ENCODE measurements around the gene PP2D1.

Gene PP2D1, protein sequence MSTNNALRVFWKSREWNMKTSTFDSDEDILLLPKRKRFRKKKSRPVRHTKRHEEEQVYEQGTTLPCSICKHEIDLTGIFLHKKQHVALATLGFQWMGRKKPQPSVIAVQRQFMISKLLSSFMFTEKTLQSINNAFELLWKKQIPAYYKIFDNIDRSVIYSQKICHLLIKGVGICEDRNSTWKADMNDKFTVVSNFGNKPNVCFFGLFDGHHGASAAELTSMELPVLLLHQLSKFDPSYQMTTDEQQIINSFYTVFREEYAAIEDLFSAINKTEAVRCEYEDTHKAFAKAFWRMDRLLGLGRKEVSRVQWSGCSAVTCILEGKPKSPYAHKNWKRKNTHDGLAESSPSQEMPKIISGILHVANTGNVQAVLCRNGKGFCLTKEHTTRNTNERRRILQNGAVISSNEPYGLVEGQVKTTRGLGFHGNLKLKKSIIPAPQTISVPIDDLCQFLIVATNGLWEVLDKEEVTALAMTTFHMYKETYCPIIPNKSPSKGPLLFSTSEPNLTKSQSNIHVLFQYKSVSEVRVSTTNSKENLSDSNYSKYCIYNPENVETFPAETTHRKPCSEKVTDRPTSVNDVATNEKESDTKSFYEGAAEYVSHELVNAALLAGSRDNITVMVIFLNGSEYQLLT

DNA sequence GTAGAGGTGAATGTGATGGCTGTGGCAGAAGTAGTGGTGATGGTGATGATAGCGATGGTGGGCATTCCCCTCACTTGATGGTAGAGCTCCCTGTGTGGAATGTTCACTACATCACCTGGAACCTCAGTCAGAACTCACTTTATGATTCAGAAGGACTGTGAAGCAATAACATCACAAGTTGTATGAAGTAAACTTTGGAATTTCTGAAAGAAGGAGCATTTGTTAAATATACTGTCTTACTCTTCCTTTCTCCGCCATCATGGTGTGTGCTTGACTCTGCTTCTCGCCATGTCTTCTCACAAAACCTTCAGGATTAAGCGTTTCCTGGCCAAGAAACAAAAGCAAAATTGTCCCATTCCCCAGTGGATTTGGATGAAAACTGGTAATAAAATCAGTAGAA lies at the start of gene PP2D1:
PP2D1 (minus strand) TSS at position 101 of the 400 bp plus-strand sequence. CDS start 192 bp downstream, outside the sequence.
- Histone ChIP-seq H3K27me3 (ENCODE audit: insufficient read depth, low read length) (no peaks in the 10 kb centered on the region), H3K9me3 (ENCODE audit: low read length) (no peaks in the 10 kb centered on the region), H2AFZ (ENCODE audit: low read depth, low read length) (no peak within 1 kb of the TSS), H3K4me3 (ENCODE audit: low read length) (no peak within 1 kb of the TSS), H3K4me1 (ENCODE audit: insufficient read depth, low read length) (no peaks in the 10 kb centered on the region), H3K36me3 (ENCODE audit: insufficient read depth, low read length) (no peaks in the 10 kb centered on the region)

DNA sequence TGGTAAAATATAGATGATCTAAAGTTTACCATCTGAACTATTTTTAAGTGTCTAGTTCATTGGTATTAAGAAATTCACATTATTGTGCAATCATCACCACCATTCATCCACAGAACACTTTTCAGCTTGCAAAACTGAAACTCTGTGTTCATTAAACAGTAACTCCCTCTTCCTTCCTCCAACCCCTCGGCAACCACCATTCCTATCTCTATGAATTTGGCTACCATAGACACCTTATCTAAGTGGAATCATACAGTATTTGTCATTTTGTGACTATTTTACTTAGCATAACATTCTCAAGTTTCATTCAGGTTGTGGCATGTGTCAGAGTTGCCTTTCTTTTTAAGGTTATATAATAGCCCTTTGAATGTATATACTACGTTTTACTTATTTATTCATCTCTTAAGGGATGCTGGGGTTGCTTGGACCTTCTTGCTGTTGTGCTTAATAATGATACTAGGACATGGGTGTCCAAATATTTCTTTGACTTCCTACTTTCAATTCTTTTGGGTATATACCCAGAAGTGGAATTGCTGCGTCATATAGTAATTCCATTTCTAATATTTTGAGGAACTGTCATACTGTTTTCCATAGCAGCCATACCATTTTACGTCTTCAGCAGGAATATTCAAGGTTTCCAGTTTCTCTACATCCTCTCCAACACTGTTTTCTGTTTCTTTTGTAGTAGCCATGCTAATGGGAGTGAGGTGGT lies 49.1 kb upstream of the PP2D1 start:
- Histone ChIP-seq H3K4me3 (ENCODE audit: low read length) (no peak overlapping the region), H3K9me3 (ENCODE audit: low read length) (no peaks in the 10 kb centered on the region), H3K27me3 (ENCODE audit: insufficient read depth, low read length) (no peaks in the 10 kb centered on the region), H3K4me1 (ENCODE audit: insufficient read depth, low read length) (peaks cover 12% of the 10 kb centered on the region), H3K36me3 (ENCODE audit: insufficient read depth, low read length) (no peaks in the 10 kb centered on the region), H2AFZ (ENCODE audit: low read depth, low read length) (no peak overlapping the region)

DNA sequence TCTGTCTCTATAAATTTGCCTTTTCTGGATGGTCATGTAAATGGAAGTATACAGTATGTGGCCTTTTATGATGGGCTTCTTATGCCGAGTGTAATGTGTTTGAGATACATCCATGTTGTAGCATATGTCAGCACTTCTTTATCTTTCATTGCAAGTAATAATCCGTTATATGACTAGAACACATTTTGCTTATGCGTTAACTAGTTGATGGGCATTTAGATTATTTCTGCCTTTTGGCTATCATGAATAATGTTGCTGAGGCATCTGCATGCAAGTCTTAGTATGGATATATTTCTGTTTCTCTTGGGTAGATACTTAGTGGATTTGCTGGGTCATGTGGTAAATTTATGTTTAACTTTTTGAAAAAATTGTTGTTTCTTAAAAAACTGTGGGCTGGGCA lies 47.9 kb upstream of the PP2D1 start:
- Histone ChIP-seq H3K27me3 (ENCODE audit: insufficient read depth, low read length) (no peaks in the 10 kb centered on the region), H3K9me3 (ENCODE audit: low read length) (no peaks in the 10 kb centered on the region), H3K4me3 (ENCODE audit: low read length) (no peak overlapping the region), H2AFZ (ENCODE audit: low read depth, low read length) (no peak overlapping the region), H3K36me3 (ENCODE audit: insufficient read depth, low read length) (no peaks in the 10 kb centered on the region), H3K4me1 (ENCODE audit: insufficient read depth, low read length) (peaks cover 8% of the 10 kb centered on the region)

DNA sequence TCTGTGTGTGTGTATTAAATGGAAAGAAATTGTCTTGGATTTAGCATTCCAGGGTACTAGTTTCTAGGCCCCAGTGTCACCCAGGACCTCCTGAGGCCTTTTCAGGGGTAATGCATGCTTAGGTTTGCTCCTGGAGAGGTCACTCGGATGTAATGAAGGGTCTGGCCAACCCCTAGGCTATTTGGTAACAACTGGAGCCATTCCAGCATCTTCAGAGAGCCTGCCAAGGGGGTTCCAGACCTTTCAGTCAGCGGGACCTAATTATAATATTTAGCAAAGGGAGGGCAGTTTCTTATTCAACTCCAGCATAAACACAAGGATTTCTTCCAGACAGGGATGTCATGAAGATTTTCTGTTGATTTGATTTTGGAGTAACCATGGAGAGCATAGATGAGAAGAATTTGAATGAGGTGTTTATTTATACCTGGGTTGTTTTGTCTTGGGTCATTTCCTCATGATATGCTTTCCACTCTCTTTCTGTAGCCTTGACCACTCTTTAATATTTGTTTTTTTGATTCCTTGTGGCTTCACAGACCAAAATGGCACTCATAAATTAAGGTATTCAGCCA lies 45.6 kb upstream of the PP2D1 start:
- Histone ChIP-seq H3K9me3 (ENCODE audit: low read length) (no peaks in the 10 kb centered on the region), H3K4me3 (ENCODE audit: low read length) (no peak overlapping the region), H2AFZ (ENCODE audit: low read depth, low read length) (no peak overlapping the region), H3K27me3 (ENCODE audit: insufficient read depth, low read length) (no peaks in the 10 kb centered on the region), H3K36me3 (ENCODE audit: insufficient read depth, low read length) (no peaks in the 10 kb centered on the region), H3K4me1 (ENCODE audit: insufficient read depth, low read length) (peaks cover 8% of the 10 kb centered on the region)

DNA sequence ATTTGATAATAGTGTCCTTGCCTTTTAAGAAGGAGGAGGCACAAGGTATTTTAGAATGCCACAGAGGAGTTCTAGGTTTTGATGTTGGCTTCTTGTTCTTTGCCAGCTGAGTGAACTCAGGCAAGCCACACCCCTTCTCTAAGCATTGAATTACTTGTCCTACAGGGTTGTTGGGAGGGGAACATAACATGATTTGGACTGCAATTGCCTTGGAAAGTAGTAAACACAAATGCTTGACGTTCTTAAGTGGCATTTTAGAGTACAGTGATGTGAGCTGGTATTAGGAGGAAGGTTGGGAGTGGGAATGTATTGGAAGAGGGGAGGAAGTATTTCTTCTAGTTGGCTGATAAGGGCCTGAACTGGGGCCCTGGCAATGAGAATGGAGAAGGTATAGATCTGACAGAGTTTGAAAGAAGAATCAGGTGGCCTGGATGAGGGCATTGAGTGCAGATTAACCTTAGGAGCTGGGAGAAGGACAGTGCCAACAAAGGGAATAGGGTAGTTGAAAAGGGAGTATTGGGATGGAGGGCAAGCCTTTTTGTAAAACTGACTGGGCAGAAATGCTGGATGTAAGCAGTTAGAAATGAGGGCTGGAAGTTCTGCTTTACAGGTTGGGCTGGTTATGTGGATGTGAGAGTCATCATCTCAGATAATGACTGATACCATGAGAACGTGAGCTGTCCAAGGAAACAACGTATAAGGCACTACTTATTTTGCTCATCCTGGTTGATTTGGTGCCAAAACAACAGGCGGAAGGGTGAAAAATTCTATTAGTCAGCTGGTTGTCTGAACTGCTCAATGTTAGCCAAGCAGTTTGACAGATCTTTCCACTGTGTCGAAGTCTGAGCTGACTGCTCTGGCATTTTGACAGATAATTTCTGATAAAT lies 44.9 kb upstream of the PP2D1 start:
- Histone ChIP-seq H3K4me3 (ENCODE audit: low read length) (no peak overlapping the region), H3K36me3 (ENCODE audit: insufficient read depth, low read length) (no peaks in the 10 kb centered on the region), H3K4me1 (ENCODE audit: insufficient read depth, low read length) (peaks cover 8% of the 10 kb centered on the region), H3K27me3 (ENCODE audit: insufficient read depth, low read length) (no peaks in the 10 kb centered on the region), H2AFZ (ENCODE audit: low read depth, low read length) (no peak overlapping the region), H3K9me3 (ENCODE audit: low read length) (no peaks in the 10 kb centered on the region)

DNA sequence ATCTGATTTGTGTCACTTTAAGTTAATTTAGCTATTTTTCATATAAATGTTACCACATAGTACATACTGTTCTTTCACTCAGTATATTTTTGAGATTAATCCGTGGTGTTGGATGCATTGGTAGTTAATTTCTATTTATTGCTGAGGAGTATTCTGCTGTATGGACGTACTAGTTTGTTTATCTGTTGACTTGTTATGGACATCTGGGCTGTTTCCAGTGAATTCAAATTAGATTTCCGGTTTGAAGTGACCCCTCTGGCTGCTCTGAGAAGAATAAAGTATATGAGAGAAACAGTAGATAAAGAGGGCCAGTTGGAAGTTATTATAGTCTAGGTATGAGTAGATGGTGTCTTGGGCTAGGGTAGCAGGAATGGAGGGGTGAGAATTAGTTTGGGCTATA lies 43.8 kb upstream of the PP2D1 start:
- H3K4me3 ChIP-seq (ENCODE audit: low read length): no peak overlapping the region
- H3K36me3 ChIP-seq (ENCODE audit: insufficient read depth, low read length): no peaks in the 10 kb centered on the region
- no peaks in the 10 kb centered on the region for H3K9me3 ChIP-seq (ENCODE audit: low read length)
- peaks cover 8% of the 10 kb centered on the region for H3K4me1 ChIP-seq (ENCODE audit: insufficient read depth, low read length)
- no peak overlapping the region for H2AFZ ChIP-seq (ENCODE audit: low read depth, low read length)
- H3K27me3 ChIP-seq (ENCODE audit: insufficient read depth, low read length): no peaks in the 10 kb centered on the region

DNA sequence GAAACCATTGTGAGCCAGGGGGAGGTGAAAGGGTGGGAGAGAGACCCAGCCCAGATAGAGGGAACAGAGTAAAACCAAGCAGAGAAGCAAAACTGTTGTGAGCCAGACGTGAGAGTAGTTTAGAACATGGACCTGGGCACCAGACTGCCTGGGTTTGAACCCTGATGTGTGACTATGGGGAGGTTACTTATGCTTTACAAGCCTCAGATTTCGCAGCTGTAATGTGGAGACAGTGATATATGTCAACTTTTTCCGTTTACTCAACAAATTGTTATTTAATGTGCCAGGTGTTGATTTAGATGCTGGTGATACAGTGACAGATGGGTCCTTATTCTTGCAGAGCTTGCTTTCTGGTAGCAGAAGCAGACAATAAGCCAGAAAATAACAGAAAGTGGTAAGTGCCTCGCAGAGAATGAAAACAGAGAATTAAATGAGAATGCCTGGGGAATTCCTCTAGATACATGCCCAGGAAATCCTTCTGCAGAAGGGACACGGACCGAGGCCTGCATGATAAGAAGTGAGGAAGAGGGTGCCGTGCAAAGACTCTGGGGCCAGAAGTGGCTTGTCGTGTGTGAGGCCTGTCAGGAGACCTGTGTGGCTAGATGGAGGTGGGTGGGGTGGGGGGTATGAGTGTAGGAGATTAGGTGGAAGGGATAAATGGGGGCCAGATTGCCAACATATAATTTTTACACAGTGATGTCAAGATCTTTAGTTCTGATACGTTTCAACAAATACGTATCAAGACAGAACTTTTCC lies 43.1 kb upstream of the PP2D1 start:
- Histone ChIP-seq H3K27me3 (ENCODE audit: insufficient read depth, low read length) (no peaks in the 10 kb centered on the region), H2AFZ (ENCODE audit: low read depth, low read length) (no peak overlapping the region), H3K36me3 (ENCODE audit: insufficient read depth, low read length) (no peaks in the 10 kb centered on the region), H3K9me3 (ENCODE audit: low read length) (no peaks in the 10 kb centered on the region), H3K4me1 (ENCODE audit: insufficient read depth, low read length) (peaks cover 8% of the 10 kb centered on the region), H3K4me3 (ENCODE audit: low read length) (no peak overlapping the region)

DNA sequence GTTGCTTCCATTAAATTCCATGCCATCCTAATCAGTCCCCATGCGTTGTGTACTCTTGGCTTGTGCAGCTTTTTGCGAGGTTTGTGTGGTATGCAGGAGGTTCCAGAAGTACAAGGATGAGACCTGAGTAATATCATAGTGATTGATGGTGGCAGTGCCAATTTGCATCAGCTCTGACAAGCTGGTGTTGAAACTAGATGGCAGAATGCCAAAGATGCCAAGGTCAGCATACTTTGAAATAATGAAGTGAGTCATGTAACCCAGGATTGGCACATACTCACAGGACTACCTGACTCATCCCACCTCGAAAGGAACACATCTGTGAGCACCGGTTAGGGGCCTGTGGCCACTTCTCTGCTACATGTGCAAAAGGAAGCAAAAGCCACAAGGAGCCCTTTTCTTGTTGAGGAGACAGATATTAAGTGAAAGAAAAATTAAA lies 42.5 kb upstream of the PP2D1 start:
- Histone ChIP-seq H2AFZ (ENCODE audit: low read depth, low read length) (no peak overlapping the region), H3K36me3 (ENCODE audit: insufficient read depth, low read length) (no peaks in the 10 kb centered on the region), H3K4me1 (ENCODE audit: insufficient read depth, low read length) (peaks cover 8% of the 10 kb centered on the region), H3K9me3 (ENCODE audit: low read length) (no peaks in the 10 kb centered on the region), H3K4me3 (ENCODE audit: low read length) (no peak overlapping the region), H3K27me3 (ENCODE audit: insufficient read depth, low read length) (no peaks in the 10 kb centered on the region)

DNA sequence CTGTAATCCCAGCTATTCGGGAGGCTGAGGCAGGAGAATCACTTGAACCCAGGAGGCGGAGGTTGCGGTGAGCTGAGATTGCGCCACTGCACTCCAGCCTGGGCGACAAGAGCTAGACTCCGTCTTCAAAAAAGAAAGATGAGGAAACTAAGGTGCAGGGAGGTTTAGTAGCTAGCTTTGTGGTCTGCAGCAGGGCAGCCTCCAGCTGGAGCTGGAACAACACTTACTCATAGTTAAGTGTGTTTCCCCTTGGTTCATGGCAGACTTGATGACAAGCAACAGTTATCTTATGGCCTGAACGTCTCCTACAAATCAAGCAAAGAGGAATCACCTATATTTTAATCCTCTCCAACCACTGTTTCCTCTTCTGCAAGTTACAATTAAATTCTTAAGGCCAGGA lies 40.8 kb upstream of the PP2D1 start:
- Histone ChIP-seq H3K4me1 (ENCODE audit: insufficient read depth, low read length) (peaks cover 11% of the 10 kb centered on the region), H2AFZ (ENCODE audit: low read depth, low read length) (no peak overlapping the region), H3K4me3 (ENCODE audit: low read length) (no peak overlapping the region), H3K36me3 (ENCODE audit: insufficient read depth, low read length) (no peaks in the 10 kb centered on the region), H3K27me3 (ENCODE audit: insufficient read depth, low read length) (no peaks in the 10 kb centered on the region), H3K9me3 (ENCODE audit: low read length) (no peaks in the 10 kb centered on the region)

DNA sequence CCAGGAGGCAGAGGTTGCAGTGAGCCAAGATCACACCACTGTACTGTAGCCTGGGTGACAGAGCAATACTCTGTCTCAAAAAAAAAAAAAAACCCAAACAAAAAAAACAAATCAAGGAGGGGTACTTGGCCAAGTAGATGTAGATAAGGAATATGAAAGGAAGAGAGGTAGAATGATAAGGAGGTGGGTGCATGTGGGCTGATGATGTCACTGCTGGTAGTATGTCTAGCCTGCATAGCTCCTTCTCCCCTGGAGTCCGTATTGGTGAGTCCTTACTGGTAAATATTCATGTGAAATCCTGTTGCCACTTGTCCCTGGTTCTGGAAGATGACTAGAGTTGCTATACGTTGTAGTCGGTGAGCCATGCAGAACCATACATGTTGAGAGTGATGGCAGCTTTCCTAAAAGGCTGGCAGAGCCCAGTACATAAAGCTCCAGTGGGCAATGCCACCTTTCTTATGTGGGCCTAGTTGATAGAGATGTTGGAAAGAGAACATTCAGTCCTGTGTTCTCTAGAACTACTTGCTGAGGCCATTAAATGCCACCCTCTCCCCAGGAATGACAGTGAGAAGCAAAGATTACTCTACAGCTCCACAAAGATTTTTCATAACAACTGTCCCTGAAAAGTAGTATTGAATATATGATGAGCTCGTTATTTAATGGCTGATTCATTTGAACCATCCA lies 39.2 kb upstream of the PP2D1 start:
- Histone ChIP-seq H2AFZ (ENCODE audit: low read depth, low read length) (no peak overlapping the region), H3K4me1 (ENCODE audit: insufficient read depth, low read length) (peaks cover 7% of the 10 kb centered on the region), H3K36me3 (ENCODE audit: insufficient read depth, low read length) (no peaks in the 10 kb centered on the region), H3K9me3 (ENCODE audit: low read length) (no peaks in the 10 kb centered on the region), H3K4me3 (ENCODE audit: low read length) (no peak overlapping the region), H3K27me3 (ENCODE audit: insufficient read depth, low read length) (no peaks in the 10 kb centered on the region)

DNA sequence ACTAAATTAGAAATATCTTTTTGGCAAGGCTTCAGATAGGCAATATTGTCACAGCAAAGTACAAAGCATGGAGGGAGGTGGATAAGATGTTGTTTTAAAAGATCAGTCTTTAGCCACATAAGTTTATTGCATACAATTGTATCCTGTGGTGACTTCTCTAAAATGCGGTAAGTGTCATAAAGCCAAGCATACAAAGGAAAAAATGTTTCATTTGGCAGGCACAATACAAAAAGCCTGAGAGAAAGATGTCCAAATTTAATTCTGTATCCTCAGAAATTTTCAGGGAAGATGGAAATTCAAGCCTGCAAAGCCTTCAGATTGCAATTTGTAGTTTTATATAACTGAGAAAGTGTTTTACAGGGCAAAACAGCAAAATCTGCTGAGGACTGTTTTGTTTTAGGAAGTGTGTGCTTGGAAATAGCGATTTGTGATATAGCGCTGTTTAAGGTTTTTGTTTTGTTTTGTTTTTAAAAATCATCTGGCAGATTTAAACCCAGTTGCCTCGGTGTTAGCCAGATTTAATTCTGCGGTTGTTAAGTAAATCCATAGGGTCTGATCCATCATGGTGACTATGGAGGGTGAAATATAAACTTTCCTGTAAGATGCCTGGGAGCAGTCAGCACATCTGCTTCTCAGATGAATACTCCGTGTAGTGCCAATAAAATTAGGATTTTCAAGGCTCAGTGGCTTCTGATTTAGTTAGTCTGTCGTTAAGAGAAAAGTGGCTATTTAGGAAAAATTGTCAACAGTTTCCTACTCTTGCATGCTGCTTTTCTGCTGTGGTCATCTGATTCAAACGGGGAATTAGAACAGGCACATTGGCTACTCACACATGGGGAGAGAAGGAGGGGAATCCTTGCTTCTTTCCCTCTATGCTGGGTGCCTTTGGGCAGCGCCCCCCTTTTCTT lies 36.2 kb upstream of the PP2D1 start:
- Histone ChIP-seq H3K4me1 (ENCODE audit: insufficient read depth, low read length) (peaks cover 7% of the 10 kb centered on the region), H2AFZ (ENCODE audit: low read depth, low read length) (no peak overlapping the region), H3K27me3 (ENCODE audit: insufficient read depth, low read length) (no peaks in the 10 kb centered on the region), H3K4me3 (ENCODE audit: low read length) (no peak overlapping the region), H3K36me3 (ENCODE audit: insufficient read depth, low read length) (no peaks in the 10 kb centered on the region), H3K9me3 (ENCODE audit: low read length) (no peaks in the 10 kb centered on the region)

All from neuron (in vitro differentiated cells).